GM21723 (cell line): ENCODE measurements around the gene TEPSIN.

Experiments
- ATAC-seq: cut with Tn5 transposase; IDR thresholded peaks from one replicate; pipeline ENCODE4 v1.9.1; 2021; ENCODE audit warnings: mild to moderate bottlenecking, moderate library complexity; ENCODE audit not compliant: unreplicated experiment

Gene TEPSIN

GRCh38 chr17:81200201-81200600, 38.7 kb downstream of the TEPSIN start:
- ATAC-seq, result no peak

GRCh38 chr17:81199482-81199830, 39.4 kb downstream of the TEPSIN start:
- no peak for ATAC-seq

GRCh38 chr17:81198826-81199481, 39.9 kb downstream of the TEPSIN start:
- ATAC-seq, result no peak

- no peak for ATAC-seq
These were observed 40.9 kb downstream of the TEPSIN start for GRCh38 chr17:81197831-81198490.

- no peak for ATAC-seq
These were observed 41.5 kb downstream of the TEPSIN start for GRCh38 chr17:81197409-81197795.

GRCh38 chr17:81196505-81197408, 42.1 kb downstream of the TEPSIN start:
- ATAC-seq, result no peak

GRCh38 chr17:81195941-81196495, 42.8 kb downstream of the TEPSIN start:
- ATAC-seq, result no peak

- ATAC-seq, result no peak
These were observed 43.6 kb downstream of the TEPSIN start for GRCh38 chr17:81194941-81195901.

- no peak for ATAC-seq
These were observed 44.6 kb downstream of the TEPSIN start for GRCh38 chr17:81194225-81194760.

GRCh38 chr17:81193470-81194224, 45.2 kb downstream of the TEPSIN start:
- ATAC-seq, result no peak

- ATAC-seq, result no peak
These were observed 45.8 kb downstream of the TEPSIN start for GRCh38 chr17:81193051-81193410.

- no peak for ATAC-seq
These were observed 46.3 kb downstream of the TEPSIN start for GRCh38 chr17:81192386-81193050.

- no peak for ATAC-seq
These were observed 47.2 kb downstream of the TEPSIN start for GRCh38 chr17:81191646-81192045.

GRCh38 chr17:81191116-81191515, 47.7 kb downstream of the TEPSIN start:
- ATAC-seq, result no peak

- no peak for ATAC-seq
These were observed 48.3 kb downstream of the TEPSIN start for GRCh38 chr17:81190591-81190990.

GRCh38 chr17:81189670-81190530, 49.0 kb downstream of the TEPSIN start:
- no peak for ATAC-seq

- no peak for ATAC-seq
These were observed 49.8 kb downstream of the TEPSIN start for GRCh38 chr17:81189016-81189415.

- ATAC-seq, result no peak
These were observed 50.4 kb downstream of the TEPSIN start for GRCh38 chr17:81188491-81188840.
